ENCODE results near the gene STC2. TPM values are rescaled to one million over a fixed set of nuclear protein-coding genes. Genes with fewer than 3 reads are reported as not detected.
A peak's percentile ranks its signal among the peaks of the same experiment; 100 is the strongest.

The STC2 gene
- total and polyA plus RNA-seq, 5 experiments from 2014 or later, result not detected

GRCh38 chr5:173338380-173339015, 10.3 kb upstream of the STC2 start:
- DNase-seq, result no peak
- Mint-ChIP-seq H3K36me3 (no peaks in the 10 kb centered on the region), H3K9me3 (peaks cover 0 to 1% (median 0%) of the 10 kb centered on the region in 9 donors), H3K27me3 (peaks cover 8 to 41% (median 31%) of the 10 kb centered on the region in 5 donors), H3K4me1 (peaks cover 0 to 1% (median 0%) of the 10 kb centered on the region in 4 donors), H3K27ac (no peak overlapping the region), H3K4me3 (no peak overlapping the region)
- ATAC-seq, result no peak
- POLR2A ChIA-PET, result no interaction called here

- H3K9me3 Mint-ChIP-seq, result peaks cover 0 to 1% (median 0%) of the 10 kb centered on the region in 9 donors
- H3K36me3 Mint-ChIP-seq, result no peaks in the 10 kb centered on the region
- H3K27me3 Mint-ChIP-seq, result peaks cover 14 to 70% (median 49%) of the 10 kb centered on the region in 5 donors
- POLR2A ChIA-PET, result no interaction called here
- no peak overlapping the region for H3K27ac Mint-ChIP-seq
- DNase-seq (no peak), ATAC-seq (no peak)
- peaks cover 5 to 6% (median 6%) of the 10 kb centered on the region in 4 donors for H3K4me1 Mint-ChIP-seq
- H3K4me3 Mint-ChIP-seq, result no peak overlapping the region
Observed at GRCh38 chr5:173334808-173335207, 6.6 kb upstream of the STC2 start.

GRCh38 chr5:173333925-173334661, 5.9 kb upstream of the STC2 start:
- H3K27me3 Mint-ChIP-seq, result peaks cover 14 to 73% (median 51%) of the 10 kb centered on the region in 5 donors

GRCh38 chr5:173331956-173332479, 3.8 kb upstream of the STC2 start:
- peak; percentile 90 to 96 for ATAC-seq
- H3K27ac Mint-ChIP-seq, result no peak overlapping the region
- no peaks in the 10 kb centered on the region for H3K36me3 Mint-ChIP-seq
- no peak overlapping the region for H3K4me3 Mint-ChIP-seq
- peak; percentile 13 to 81 (median 63) for DNase-seq
- H3K27me3 Mint-ChIP-seq, result peaks cover 26 to 77% (median 54%) of the 10 kb centered on the region in 5 donors
- peaks cover 13 to 20% (median 18%) of the 10 kb centered on the region in 4 donors for H3K4me1 Mint-ChIP-seq
- peaks cover 0 to 1% (median 0%) of the 10 kb centered on the region in 9 donors for H3K9me3 Mint-ChIP-seq
- POLR2A ChIA-PET, result no interaction called here

More at GRCh38 chr5:173333925-173334661, 5.9 kb upstream of the STC2 start:
- no peaks in the 10 kb centered on the region for H3K36me3 Mint-ChIP-seq
- DNase-seq (no peak), ATAC-seq (no peak)
- H3K4me3 Mint-ChIP-seq, result no peak overlapping the region
- peaks cover 0 to under 1% (median 0%) of the 10 kb centered on the region in 9 donors for H3K9me3 Mint-ChIP-seq
- H3K4me1 Mint-ChIP-seq, result peaks cover 5 to 8% (median 7%) of the 10 kb centered on the region in 4 donors
- no peak overlapping the region for H3K27ac Mint-ChIP-seq
- POLR2A ChIA-PET, result no interaction called here

GRCh38 chr5:173331287-173331686, 3.1 kb upstream of the STC2 start:
- Mint-ChIP-seq H3K4me1 (peaks cover 13 to 23% (median 20%) of the 10 kb centered on the region in 4 donors), H3K27ac (no peak overlapping the region), H3K36me3 (no peaks in the 10 kb centered on the region), H3K9me3 (peaks cover 0 to 1% (median 0%) of the 10 kb centered on the region in 9 donors), H3K27me3 (peaks cover 27 to 78% (median 57%) of the 10 kb centered on the region in 5 donors), H3K4me3 (no peak overlapping the region)
- no peak for DNase-seq
- ATAC-seq, result no peak
- POLR2A ChIA-PET, result no interaction called here

- DNase-seq (no peak), ATAC-seq (no peak)
- no peak overlapping the region for H3K27ac Mint-ChIP-seq
- H3K9me3 Mint-ChIP-seq, result peaks cover 0 to 1% (median 0%) of the 10 kb centered on the region in 9 donors
- no peaks in the 10 kb centered on the region for H3K36me3 Mint-ChIP-seq
- H3K27me3 Mint-ChIP-seq, result peaks cover 31 to 78% (median 57%) of the 10 kb centered on the region in 5 donors
- peaks cover 13 to 23% (median 21%) of the 10 kb centered on the region in 4 donors for H3K4me1 Mint-ChIP-seq
- peak overlapping the region in 6 of 10 donors; percentile 20 to 58 (median 34) for H3K4me3 Mint-ChIP-seq
- POLR2A ChIA-PET, result no interaction called here
Observed at GRCh38 chr5:173330338-173331206, 2.4 kb upstream of the STC2 start.

DNA sequence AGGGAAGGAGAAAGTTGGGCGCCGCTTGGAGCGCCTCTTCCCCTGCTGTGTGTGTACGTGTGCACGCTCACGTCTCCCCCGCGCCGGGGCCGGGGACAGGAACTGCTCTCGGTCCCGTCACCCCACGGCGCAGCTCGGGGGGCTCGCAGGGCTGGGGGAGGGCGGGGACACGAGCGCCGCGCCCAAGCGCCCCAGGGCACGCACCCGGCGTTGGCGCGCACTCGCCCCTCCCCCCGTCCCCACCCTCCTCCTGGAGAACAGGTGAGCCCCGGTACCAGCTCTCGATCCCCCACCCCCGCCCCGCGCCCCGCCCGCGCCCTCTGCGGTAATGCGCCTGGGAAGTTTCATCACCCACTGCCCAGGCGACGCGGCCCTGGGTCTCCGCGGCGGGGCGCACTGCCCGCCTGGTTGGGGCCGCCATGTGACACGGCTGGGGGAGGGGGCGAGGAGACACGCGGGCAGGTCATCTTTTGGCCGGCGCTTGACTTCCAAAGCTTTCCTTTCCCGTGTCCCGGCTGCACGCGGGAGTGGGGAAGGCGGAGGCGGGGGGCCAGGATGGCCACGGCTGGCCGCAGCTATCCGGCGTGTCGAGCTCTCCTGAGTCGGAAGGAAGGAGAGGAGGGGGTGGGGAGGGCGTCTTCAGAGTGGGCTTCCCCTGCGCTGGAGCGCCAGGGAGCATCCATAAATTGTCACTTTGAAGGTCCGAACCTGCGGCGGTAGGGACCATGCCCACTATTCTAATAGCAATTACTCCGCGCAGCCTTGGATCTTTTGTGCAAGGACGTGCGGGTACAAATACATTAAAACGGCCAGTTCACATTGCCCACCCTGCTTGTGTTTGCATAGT, 1.5 kb upstream of the STC2 start:
- no peak for ATAC-seq
- Mint-ChIP-seq H3K27me3 (peaks cover 37 to 81% (median 58%) of the 10 kb centered on the region in 5 donors), H3K9me3 (peaks cover 0 to 1% (median 0%) of the 10 kb centered on the region in 9 donors), H3K4me1 (peaks cover 13 to 26% (median 25%) of the 10 kb centered on the region in 4 donors), H3K36me3 (no peaks in the 10 kb centered on the region), H3K4me3 (peak overlapping the region in 6 of 10 donors; percentile 18 to 82 (median 74)), H3K27ac (no peak overlapping the region)
- POLR2A ChIA-PET, result no interaction called here
- DNase-seq, result no peak

DNA sequence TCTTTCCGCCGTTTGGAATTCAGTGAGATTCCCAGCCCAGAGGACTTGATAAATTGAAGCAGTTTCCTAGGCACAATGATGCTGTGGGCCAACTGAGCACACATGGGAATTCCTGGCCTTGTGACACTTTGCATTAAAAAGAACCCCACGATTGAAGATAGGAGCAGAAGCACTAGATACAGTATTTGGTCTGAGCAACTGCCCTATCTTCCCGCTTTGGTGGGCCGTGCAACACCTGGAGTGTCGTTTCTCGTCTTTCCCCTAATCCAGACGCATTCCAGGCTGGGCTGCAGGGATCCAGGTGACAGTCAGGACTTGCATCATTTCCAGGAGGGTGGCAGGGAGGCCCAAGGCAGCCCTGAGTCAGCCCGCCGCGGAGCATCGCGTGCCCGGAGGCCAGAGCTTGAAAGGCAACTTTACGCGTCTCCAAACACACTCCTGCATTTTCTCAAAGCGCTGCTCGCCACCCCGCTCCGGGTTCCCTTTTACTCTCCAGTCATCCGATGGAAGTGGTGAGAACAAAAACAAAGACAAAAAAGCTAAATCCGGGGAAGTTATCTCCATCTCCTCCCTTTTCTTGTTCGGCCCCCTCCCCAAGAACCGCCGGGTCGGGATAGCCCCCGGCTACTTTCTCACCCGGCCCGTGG, 753 bp upstream of the STC2 start:
- POLR2A ChIA-PET, result no interaction called here
- DNase-seq (no peak), ATAC-seq (no peak)
- H3K4me1 Mint-ChIP-seq, result peaks cover 13 to 32% (median 30%) of the 10 kb centered on the region in 4 donors
- no peak overlapping the region for H3K27ac Mint-ChIP-seq
- peak overlapping the region in 9 of 10 donors; percentile 39 to 82 (median 74) for H3K4me3 Mint-ChIP-seq
- H3K36me3 Mint-ChIP-seq, result no peaks in the 10 kb centered on the region
- H3K27me3 Mint-ChIP-seq, result peaks cover 41 to 88% (median 64%) of the 10 kb centered on the region in 5 donors
- peaks cover 0 to 1% (median 0%) of the 10 kb centered on the region in 9 donors for H3K9me3 Mint-ChIP-seq

GRCh38 chr5:173327084-173327947, 898 bp downstream of the STC2 start:
- POLR2A ChIA-PET, result no interaction called here
- H3K36me3 Mint-ChIP-seq, result no peaks in the 10 kb centered on the region
- no peak for ATAC-seq
- DNase-seq, result no peak
- peak overlapping the region in 5 of 10 donors; percentile 26 to 75 (median 59) for H3K4me3 Mint-ChIP-seq
- H3K27ac Mint-ChIP-seq, result peak overlapping the region in 1 of 10 donors; percentile 56
- H3K27me3 Mint-ChIP-seq, result peaks cover 38 to 82% (median 66%) of the 10 kb centered on the region in 5 donors
- peaks cover 15 to 33% (median 31%) of the 10 kb centered on the region in 4 donors for H3K4me1 Mint-ChIP-seq
- H3K9me3 Mint-ChIP-seq, result peaks cover 0 to 1% (median 0%) of the 10 kb centered on the region in 9 donors

GRCh38 chr5:173326501-173326960, 1.7 kb downstream of the STC2 start:
- DNase-seq (no peak), ATAC-seq (no peak)
- Mint-ChIP-seq H3K9me3 (peaks cover 0 to 1% (median 0%) of the 10 kb centered on the region in 9 donors), H3K4me3 (peak overlapping the region in 4 of 10 donors; percentile 7 to 57 (median 38)), H3K27me3 (peaks cover 37 to 74% (median 59%) of the 10 kb centered on the region in 5 donors), H3K36me3 (no peaks in the 10 kb centered on the region), H3K27ac (no peak overlapping the region), H3K4me1 (peaks cover 13 to 30% (median 26%) of the 10 kb centered on the region in 4 donors)
- POLR2A ChIA-PET, result no interaction called here
